ENCODE measurements around the gene ZC3H12C. TPM values are rescaled to one million over a fixed set of nuclear protein-coding genes. Genes with fewer than 3 reads are reported as not detected.

Gene ZC3H12C
- total and polyA plus RNA-seq, 8 donors, result 1.5 to 9.5 (median 4.1) TPM

DNA sequence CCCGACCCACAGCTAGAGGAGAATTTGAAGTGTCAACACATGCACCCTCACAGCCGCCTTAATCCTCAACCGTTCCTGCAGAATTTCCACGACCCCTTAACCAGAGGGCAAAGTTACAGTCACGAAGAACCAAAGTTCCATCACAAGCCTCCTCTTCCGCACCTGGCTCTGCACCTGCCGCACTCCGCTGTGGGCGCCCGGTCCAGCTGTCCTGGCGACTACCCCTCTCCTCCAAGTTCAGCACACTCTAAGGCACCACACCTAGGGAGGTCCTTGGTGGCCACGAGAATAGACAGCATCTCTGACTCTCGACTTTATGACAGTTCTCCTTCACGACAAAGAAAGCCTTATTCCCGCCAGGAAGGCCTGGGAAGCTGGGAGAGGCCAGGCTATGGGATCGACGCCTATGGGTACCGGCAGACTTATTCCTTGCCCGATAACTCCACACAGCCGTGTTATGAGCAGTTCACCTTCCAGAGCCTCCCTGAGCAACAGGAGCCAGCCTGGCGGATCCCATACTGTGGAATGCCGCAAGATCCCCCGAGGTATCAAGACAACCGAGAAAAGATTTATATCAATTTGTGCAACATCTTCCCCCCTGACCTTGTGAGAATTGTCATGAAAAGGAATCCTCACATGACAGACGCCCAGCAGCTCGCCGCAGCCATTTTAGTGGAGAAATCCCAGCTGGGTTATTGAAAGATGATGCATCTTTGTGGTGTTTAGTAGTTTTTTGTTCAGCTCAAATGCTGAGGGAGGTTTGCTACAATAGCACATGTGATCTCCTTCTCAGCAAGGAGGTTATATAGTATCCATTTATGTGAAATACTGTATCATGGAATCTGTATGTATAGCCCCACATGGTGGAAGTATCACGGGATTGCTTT lies 72.1 kb downstream of the ZC3H12C start:
- ATAC-seq, result no peak
- WGBS, 2 donors, result 94 to 97% methylated on average over 28 of the region's 28 CpGs
- no peaks in the 10 kb centered on the region for H3K9me3 ChIP-seq

DNA sequence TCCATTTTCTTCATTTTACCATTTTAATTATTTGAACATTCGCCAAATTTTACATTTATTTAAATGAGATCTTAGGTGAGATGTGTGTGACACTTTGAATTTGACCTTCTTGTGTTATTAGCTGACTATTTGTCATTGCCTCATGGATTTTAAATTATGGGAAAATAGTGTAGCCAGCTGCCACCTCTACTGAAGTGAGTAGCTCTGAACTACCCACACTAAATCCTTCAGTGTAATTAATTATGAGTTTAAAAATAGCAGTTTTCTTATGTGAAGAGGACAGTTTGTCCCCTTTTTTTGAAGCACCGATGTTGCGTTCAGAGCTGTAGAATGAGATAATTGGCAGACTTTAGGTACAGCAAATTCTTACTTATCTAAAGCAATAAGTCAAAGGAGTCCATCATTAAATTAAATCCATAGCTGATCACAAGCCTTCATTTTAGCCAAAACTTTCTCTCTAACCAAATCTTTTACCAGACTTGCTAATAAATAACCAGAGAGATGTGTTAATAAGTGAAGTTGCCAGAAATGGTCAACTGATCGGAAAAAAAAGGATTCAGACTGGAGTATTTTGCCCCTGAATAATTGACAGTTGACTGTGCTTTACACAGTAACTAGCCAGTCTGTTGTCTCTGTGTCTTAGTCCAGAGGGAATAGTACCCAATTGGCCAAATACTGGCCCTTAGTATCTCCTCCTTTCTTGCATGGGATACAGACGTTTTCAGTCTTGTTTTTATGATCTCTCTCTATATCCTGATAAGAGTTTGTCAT lies 75.0 kb downstream of the ZC3H12C start:
- ATAC-seq, result peak in 1 of 4 donors; percentile 14
- Histone ChIP-seq H3K4me1 (no peaks in the 10 kb centered on the region), H3K9me3 (no peaks in the 10 kb centered on the region), H3K36me3 (peaks cover 0 to 12% (median 0%) of the 10 kb centered on the region in 3 donors), H3K27me3 (no peaks in the 10 kb centered on the region), H3K4me3 (no peak overlapping the region), H3K27ac (no peak overlapping the region)
- no peak for DNase-seq
- TF ChIP-seq, protein P1, sequence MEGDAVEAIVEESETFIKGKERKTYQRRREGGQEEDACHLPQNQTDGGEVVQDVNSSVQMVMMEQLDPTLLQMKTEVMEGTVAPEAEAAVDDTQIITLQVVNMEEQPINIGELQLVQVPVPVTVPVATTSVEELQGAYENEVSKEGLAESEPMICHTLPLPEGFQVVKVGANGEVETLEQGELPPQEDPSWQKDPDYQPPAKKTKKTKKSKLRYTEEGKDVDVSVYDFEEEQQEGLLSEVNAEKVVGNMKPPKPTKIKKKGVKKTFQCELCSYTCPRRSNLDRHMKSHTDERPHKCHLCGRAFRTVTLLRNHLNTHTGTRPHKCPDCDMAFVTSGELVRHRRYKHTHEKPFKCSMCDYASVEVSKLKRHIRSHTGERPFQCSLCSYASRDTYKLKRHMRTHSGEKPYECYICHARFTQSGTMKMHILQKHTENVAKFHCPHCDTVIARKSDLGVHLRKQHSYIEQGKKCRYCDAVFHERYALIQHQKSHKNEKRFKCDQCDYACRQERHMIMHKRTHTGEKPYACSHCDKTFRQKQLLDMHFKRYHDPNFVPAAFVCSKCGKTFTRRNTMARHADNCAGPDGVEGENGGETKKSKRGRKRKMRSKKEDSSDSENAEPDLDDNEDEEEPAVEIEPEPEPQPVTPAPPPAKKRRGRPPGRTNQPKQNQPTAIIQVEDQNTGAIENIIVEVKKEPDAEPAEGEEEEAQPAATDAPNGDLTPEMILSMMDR (IDR thresholded peaks at IDR 0.05), result no peak
- intact Hi-C loops (cut with DNase I), result no loop called here
- no peak for FAIRE-seq
- WGBS, 2 donors, result 61 to 64% methylated on average over 5 of the region's 5 CpGs

More for the DNA sequence above, 72.1 kb downstream of the ZC3H12C start:
- Histone ChIP-seq H3K27ac (no peak overlapping the region), H3K27me3 (no peaks in the 10 kb centered on the region), H3K4me1 (no peaks in the 10 kb centered on the region), H3K4me3 (no peak overlapping the region), H3K36me3 (peaks cover 0 to 12% (median 8%) of the 10 kb centered on the region in 3 donors)
- TF ChIP-seq, protein P1 (IDR thresholded peaks at IDR 0.05), result no peak
- intact Hi-C loops (cut with DNase I), result no loop called here
- no peak for FAIRE-seq
- peak in 1 of 6 donors; percentile 35 for DNase-seq

DNA sequence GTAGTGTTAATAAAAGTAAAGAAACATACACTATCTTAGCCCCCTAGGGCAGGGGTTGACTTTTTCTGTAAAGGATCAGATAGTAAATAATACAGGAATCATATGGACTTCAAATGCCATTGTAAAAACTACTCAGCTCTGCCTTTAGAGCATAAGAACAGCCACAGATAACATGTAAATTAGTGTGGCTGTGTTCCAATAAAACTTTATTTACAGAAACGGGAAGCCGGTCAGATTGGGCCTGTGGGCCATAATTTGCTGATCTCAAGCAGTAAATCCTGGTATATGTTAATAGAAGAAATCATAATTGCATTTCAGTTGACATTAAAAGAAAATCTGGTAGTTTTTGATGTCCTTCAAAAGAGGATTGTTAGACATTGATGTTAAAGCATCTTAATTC lies 76.5 kb downstream of the ZC3H12C start:
- no peak for FAIRE-seq
- no peak for ATAC-seq
- no peak overlapping the region for H3K4me3 ChIP-seq
- peaks cover 0 to 5% (median 0%) of the 10 kb centered on the region in 3 donors for H3K36me3 ChIP-seq
- no peak overlapping the region for H3K27ac ChIP-seq
- 33 to 35% methylated on average over 2 of the region's 2 CpGs for WGBS, 2 donors
- H3K4me1 ChIP-seq, result no peaks in the 10 kb centered on the region
- TF ChIP-seq, protein P1 (IDR thresholded peaks at IDR 0.05), result no peak
- intact Hi-C loops (cut with DNase I), result no loop called here
- no peaks in the 10 kb centered on the region for H3K27me3 ChIP-seq
- no peak for DNase-seq
- no peaks in the 10 kb centered on the region for H3K9me3 ChIP-seq

DNA sequence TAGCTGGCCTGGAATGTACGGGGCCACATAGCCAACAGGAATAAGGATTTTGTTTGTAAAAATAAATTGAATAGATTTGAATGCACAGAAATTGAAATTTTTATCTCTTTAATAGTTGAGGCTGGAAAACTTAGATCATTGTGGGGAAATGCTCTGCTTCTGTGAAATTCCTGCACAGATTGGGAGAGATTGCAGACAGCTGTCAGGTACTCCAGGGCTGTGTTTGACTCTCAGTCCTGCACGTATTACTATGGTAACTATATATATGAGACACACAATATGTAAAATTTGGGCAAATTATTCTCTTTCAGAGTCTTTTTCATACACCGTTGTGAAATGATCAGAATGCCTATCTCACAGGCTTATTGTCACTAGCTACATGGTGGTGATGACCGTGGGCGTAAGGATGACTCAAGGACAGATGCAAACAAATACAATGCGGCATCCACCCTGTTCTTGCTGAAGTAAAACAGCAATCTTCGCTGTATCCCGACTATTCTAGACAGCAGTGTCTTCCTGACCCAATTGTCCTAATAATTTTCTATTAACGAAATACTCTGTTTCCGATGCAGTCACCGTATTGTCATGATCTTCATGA lies 79.4 kb downstream of the ZC3H12C start:
- no peak for FAIRE-seq
- H3K27me3 ChIP-seq, result no peaks in the 10 kb centered on the region
- WGBS, 2 donors, result 84 to 86% methylated on average over 11 of the region's 11 CpGs

More for the DNA sequence above, 79.4 kb downstream of the ZC3H12C start:
- intact Hi-C loops (cut with DNase I), result no loop called here
- Histone ChIP-seq H3K4me1 (no peaks in the 10 kb centered on the region), H3K36me3 (no peaks in the 10 kb centered on the region), H3K4me3 (no peak overlapping the region), H3K9me3 (no peaks in the 10 kb centered on the region), H3K27ac (no peak overlapping the region)
- ATAC-seq (no peak), DNase-seq (no peak)
- TF ChIP-seq, protein P1 (IDR thresholded peaks at IDR 0.05), result no peak
